Stimulated activated CD4-positive, alpha-beta T cell treated with anti-CD3 and anti-CD28 coated beads, Interleukin-1b, Interleukin-23, amount 100 ng/mL, for 4 hours (primary cell): ENCODE measurements around the gene ABHD4.
"Not testable (repeated sequence)": the region's sequence is repeated elsewhere in the genome, so short reads cannot be mapped to it uniquely, and the experiment has no call there.

Experiments used
- DNase-seq, 2 donors: peaks; one replicate each; pipeline ENCODE4 v3.0.0-alpha.2; 2020; ENCODE audit warnings: low read depth in 2 of 2

The ABHD4 gene

GRCh38 chr14:22598099-22598895 lies at the start of gene ABHD4:
Gene ABHD4, plus strand, starts transcription at chr14:22598300. Its CDS starts 7 bp downstream, at chr14:22598307.
- DNase-seq, result peak in 1 of 2 donors; percentile 23

- DNase-seq, result no peak
These were observed 48.7 kb upstream of the ABHD4 start for GRCh38 chr14:22549324-22549962.

GRCh38 chr14:22549981-22550673 lies 48.0 kb upstream of the ABHD4 start:
- no peak for DNase-seq

GRCh38 chr14:22551605-22551997 lies 46.5 kb upstream of the ABHD4 start:
- DNase-seq, result no peak

DNA sequence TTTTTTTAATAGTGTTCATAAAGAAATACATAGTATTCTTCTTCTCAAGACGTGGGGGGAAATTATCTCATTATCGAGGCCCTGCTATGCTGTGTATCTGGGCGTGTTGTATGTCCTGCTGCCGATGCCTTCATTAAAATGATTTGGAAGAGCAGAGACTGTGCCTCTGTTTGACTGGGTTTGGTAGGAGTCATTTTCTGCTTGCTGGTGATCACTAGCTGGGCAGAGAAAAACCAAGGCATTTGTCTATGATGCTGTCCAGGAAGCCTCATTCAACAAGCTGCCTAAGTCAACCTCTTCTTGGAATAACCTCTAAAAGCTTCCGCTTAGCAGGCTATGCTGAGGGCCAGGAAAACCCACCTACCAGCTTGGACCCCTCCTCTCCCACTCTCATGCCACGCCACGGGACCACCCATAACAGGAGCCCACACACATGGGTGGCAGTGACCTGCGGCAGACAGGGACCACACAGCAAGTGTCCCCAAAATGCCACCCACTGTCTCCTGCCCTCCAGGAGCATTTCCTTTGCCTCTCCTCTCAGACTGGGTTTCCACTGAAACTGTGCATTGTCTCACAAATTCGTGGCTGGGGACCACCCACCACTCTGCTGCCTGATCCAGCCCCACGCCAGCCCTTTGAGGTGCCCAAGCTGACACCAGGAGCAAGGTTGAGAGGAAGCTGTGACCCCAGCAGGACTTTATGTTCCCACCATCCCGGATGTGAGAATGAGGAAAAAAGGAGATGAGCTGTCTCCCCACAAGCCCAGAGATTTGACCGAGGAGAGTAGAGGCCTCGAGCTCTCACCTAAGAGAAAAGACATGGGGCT lies 45.9 kb upstream of the ABHD4 start:
- DNase-seq, result no peak

GRCh38 chr14:22552827-22553076 lies 45.3 kb upstream of the ABHD4 start:
- no peak for DNase-seq

DNA sequence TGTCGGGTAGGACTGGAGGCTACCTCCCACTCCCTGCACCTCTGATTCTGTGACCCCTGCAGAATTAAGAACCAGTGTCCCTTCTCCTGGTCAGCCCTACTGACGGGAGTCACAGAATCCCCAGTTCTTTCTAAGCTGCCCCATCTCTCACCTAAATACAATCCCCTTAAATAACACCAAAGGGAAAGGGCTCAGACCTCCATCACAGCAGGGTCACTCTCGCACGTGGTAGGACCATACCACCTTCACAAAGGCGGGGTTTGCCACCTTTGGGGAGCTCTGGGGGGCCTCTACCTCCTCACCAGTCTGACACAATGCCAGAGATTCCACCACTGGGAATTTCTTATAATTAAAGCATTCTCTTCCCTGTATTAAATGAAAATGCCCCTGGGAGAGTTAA lies 44.7 kb upstream of the ABHD4 start:
- DNase-seq, result no peak

GRCh38 chr14:22553861-22554497 lies 44.1 kb upstream of the ABHD4 start:
- DNase-seq, result not testable (repeated sequence)

DNA sequence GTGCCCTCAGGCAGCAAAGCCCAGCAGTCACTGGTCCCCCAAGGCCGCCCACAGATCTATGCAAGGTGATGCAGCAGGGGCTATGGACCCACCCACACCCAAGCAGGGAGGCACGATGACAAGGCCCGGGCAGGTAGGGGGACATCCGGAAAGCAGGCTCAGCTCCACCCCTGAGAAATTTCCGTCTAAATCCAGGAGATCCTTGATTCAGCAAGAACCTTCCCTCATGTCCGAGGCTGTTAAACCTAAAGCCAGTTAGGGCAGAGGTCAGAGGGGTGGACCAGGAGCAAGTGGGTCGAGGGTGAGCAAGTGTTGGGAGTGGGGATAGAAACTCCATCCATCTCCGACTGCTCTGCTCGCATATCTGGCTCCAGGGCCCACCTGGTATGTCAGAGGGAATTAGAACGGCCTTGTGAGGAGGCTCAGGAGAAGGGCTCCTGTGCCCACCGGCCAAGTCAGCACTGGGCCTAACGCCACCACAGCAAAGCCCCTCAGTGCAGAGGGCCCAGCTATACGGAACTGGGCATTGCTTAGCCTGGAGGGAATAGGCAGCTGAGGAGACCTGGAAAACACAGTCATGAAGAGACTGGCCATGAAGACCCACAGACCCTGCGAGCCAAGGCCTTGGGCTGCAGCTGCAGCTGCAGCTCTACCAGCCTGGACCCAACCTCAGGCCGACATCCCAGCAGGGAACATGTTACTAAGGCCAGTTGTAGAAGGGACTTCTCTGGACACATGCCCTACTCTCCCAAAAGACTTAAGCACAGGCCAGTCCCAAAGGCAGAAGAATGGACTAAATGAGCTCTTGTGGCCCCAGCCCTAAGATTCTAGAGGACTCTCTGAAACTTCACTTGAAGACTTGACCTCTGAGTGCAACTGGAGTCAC lies 43.4 kb upstream of the ABHD4 start:
- no peak for DNase-seq

GRCh38 chr14:22555384-22556011 lies 42.6 kb upstream of the ABHD4 start:
- DNase-seq, result peak in 1 of 2 donors; percentile 49

- peak; percentile 81 to 94 for DNase-seq
These were observed 41.8 kb upstream of the ABHD4 start for GRCh38 chr14:22556021-22556989.

GRCh38 chr14:22556990-22557623 lies 41.0 kb upstream of the ABHD4 start:
- DNase-seq, result peak; percentile 94 to 97

DNA sequence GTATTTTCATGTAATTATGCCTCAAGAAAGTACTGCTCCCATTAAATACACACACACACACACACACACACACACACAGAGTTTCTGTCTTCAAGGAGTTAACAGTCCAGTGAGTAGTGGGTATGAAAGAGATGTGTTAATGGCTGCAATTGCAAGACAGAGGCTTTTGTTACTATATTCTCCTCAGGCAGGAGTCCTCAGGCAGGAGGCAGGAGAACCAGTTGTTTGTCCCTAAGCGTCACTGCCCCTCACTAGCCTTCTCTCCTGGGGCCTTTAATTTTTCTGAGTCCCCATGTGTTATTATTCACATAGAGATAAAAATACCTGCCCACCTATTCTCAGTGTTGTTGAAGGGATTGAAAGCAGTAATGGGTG lies 40.3 kb upstream of the ABHD4 start:
- no peak for DNase-seq

DNA sequence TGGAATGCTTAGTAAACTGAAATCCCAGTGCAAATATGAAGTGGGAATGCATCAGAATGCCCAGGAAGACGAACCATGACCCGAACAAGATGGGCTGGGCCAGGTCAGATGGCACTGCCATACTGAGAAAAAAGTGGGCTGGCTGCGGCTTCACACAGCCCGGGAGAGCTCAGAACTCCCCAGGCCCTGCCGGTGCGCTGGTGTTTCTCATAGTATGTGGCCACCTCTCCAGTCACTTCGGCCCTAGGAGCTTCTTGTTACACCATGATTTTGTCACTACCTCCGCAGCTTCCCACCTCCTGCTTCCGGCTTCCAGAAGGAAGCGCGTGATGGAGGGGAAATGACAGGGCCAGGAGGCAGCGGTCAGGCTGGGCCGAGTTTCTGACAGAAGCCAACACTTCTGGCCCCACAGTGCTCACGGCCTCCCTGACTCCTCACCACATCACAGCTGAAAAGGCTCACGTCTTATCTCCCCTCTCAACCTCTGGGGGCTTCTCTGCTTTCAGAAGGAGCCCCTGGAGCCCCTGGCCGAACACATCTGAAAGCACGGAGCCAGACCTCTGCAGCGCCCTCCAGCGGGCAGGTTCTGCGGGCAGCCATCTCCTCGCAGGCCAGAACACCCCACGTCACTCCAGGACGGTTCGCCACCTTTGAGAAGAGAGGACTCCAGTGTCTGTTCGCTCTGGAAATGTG lies 39.7 kb upstream of the ABHD4 start:
- DNase-seq, result no peak

DNA sequence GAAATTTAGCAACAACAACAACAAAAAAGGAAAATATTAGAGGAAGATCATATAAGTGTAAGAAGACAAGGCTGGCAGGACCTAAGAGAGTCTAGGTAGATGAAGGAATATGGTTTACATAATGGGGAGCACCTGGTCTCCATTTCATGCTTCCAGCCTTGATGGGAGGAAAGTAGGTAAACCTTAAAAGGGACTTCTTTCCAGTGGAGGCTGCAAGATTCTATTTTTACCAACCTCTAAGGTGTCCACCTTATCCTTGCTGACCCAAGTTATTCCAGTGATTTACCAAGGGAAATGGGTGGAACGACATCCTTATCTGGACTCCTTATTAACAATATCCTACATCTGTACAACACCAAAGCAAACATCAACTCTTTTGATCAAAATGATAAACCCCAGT lies 39.1 kb upstream of the ABHD4 start:
- DNase-seq, result no peak

DNA sequence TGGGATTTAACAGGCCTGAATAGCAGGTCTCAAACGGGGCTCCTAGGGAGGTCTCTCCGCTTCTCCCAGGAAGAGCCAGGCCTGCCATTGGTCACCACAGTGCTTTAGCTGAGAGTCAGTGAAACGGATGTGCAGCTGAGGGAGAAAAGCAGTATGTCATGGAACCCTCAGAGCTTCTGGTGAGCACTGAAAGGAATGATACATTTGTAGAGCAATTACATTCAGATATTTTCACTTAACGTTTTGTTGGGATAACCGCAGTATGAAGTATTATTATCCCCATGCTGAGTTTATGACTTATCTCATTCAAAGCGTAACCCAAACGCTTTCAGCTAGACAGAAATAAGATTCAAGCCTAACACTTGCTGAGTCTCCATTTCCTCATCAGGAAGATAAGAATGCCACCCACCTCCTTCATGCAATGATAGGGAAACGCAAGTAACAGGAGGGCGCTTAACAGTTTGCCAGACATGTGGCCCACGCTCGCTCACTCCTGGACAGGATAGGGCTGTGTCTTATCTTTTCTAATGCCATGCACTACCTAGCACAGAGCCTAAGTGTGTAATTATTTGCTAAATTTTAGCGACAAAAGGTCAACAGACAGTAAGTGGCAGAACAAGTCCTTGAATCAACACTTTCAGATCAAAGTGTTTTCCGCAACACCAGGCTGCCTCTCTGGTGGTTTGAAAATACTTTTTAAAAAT lies 37.3 kb upstream of the ABHD4 start:
- DNase-seq, result no peak

DNA sequence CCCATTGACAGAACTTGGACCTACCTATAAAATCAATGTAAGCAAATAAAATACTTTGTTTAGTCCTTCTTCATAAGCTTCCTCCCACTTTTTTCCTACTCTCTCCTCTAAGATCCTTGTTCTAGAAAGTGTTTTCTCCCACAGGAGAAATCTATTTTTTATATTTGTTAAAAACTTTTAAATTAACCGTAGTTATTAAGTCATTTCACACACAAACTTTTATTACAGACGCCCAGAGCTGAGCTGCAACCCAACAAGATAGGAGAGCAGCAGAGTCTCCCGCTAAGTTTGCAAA lies 36.8 kb upstream of the ABHD4 start:
- no peak for DNase-seq
